A549 (cell line): ENCODE results near the gene LETM1.

Experiments
- BHLHE40 ChIP-seq: IDR thresholded peaks from 2 replicates; pipeline ENCODE4 v1.6.1; 2012; ENCODE audit warnings: low read depth, low read length, inconsistent platforms
- POLR2A ChIP-seq: IDR thresholded peaks from 2 replicates; pipeline ENCODE4 v1.6.1; 2012; ENCODE audit warnings: mild to moderate bottlenecking, low read length
- RAD21 ChIP-seq, 2 experiments: fragments of >200 bp in 1 of 2; sonication (Bioruptor Twin) in 1 of 2; formaldehyde crosslinking in 1 of 2; IDR thresholded peaks in 1 of 2; conservative IDR thresholded peaks in 1 of 2; 2 replicates in 1 of 2; 3 replicates in 1 of 2; pipeline ENCODE4 v1.6.1; 2012 to 2018; ENCODE audit warnings: inconsistent platforms in 1 of 2

DNA sequence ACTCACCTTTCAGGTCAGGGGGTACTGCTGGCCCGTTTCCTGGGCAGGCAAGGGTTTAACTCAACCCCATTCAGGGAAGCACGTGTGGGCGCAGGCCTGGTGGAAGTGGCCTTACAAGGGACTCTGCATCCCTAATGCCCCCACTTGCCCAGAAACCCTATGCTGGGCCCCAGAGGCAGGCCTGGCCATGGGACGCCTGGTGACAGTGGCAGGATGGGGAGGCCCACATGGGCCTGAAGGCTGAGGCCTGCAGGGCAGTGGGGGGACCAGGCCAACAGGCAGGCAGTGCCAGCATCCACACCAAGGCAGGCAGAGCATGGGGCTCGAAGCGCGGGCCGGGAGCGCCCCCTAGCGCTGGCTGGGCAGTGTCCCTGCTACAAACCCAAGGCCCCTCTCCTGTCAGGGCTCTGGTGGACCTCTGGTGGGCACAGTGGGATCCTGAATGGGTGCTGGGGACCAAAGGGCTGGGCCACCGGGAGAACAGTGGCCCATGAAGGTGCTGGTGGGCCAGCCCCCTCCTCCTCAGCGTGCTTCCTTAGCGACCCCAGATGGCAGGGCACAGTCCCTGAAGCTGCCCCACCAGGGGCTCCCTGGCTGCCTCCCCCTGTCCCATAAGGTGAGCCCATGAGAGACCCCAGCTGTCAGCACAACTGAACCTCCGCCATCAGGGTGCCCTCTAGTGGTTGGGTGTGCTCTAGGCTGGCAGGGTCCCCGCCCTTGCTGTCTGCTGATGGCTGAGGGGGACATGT, 46.0 kb downstream of the LETM1 start:
- TF ChIP-seq RAD21 (conservative IDR thresholded peaks at IDR 0.05 in 1 of 2, IDR thresholded peaks at IDR 0.05 in 1 of 2): peak; percentile 86 to 87
- no peak for TF ChIP-seq BHLHE40
- no peak for TF ChIP-seq POLR2A
